SIG-M5 treated with dmso at 0.1 percent for 504 hours (cell line): ENCODE data around the gene ATG9A.
"Not testable (repeated sequence)": the region's sequence is repeated elsewhere in the genome, so short reads cannot be mapped to it uniquely, and the experiment has no call there.

Experiments
- DNase-seq: peaks from one replicate; lab custom pipeline; 2025; ENCODE audit not compliant: unreplicated experiment; lab: John Stamatoyannopoulos, UW

The ATG9A gene

GRCh38 chr2:219207134-219207883 is 22.1 kb downstream of the ATG9A start:
- no peak for DNase-seq

GRCh38 chr2:219206328-219207133 is 22.9 kb downstream of the ATG9A start, which contains the start of gene ZFAND2B:
TSS of gene ZFAND2B (plus strand) at chr2:219206782. CDS start at chr2:219206988, 206 bp downstream.
- peak; percentile 95 for DNase-seq

DNA sequence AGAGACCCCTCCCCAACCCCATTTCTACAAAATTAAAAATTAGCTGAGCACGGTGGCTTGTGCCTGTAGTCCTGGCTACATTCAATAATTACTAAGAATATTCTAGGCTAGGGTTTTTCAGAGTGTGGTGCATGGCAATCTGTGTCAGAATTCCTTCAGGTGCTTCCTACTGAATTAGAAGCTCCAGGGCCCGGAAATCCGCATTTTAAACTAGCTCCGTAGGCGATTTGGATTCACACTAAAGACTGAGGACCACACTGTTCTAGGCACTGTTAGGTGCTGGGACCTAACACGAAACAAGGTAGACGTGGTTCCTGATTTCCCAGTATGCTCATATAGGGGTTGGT is 23.5 kb downstream of the ATG9A start:
- DNase-seq: no peak

DNA sequence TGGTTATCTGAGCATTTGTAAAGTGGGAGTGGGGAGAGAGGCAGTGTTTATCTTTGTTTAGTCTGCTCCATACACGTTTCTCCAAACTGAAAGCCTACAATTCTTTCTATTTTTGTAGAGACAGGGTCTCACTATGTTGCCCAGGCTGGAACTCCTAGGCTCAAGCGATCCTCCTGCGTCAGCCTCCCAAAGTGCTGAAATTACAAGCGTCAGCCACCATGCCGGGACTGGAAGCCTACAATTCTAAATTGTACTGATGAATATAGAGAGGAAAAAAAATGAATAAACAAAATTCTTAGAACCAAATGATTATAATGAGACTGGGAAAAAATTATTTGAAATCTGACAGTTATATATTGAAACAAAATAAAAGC is 24.3 kb downstream of the ATG9A start:
- DNase-seq: no peak

DNA sequence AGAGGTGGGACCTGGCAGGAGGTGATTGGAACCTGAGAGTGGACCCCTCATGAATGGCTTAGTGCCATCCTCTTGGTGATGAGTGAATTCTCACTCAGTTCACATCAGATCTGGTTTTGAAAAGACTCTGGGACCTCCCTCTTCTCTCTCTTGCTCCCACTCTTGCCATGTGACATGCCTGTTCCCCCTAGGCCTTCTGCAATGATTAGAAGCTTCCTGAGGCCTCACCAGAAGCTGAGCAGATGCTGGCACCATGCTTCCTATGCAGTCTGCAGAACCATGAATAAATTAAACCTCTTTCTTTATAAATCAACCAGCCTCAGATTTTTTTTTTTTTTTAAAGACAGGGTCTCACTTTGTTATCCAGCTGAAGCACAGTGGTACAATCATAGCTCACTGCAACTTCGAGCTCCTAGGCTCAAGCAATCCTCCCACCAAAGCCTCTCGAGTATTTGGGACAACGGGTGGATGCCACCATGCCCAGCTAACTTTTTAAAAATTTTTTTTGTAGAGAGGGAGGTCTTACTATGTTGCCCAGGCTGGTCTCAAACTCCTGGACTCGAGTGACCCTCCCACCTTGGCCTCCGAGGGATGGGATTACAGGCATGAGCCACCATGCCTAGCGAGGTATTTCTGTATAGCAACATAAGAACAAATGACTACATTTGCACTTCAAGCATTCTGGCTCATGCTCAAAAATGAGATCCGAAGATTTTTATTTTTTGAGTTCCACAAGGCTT is 24.8 kb downstream of the ATG9A start:
- no peak for DNase-seq

DNA sequence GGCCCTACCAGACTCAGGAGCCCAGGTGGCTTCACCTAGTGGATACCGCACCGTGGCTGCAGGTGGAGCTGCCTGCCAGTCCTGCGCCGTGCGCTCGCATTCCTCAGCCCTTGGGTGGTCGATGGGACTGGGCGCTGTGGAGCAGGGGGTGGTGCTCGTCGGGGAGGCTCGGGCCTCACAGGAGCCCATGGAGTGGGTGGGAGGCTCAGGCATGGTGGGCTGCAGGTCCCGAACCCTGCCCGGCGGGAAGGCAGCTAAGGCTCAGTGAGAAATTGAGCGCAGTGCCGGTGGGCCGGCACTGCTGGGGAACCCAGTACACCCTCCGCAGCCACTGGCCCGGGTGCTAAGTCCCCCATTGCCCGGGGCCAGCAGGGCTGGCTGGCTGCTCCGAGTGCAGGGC is 28.1 kb downstream of the ATG9A start:
- DNase-seq: not testable (repeated sequence)

DNA sequence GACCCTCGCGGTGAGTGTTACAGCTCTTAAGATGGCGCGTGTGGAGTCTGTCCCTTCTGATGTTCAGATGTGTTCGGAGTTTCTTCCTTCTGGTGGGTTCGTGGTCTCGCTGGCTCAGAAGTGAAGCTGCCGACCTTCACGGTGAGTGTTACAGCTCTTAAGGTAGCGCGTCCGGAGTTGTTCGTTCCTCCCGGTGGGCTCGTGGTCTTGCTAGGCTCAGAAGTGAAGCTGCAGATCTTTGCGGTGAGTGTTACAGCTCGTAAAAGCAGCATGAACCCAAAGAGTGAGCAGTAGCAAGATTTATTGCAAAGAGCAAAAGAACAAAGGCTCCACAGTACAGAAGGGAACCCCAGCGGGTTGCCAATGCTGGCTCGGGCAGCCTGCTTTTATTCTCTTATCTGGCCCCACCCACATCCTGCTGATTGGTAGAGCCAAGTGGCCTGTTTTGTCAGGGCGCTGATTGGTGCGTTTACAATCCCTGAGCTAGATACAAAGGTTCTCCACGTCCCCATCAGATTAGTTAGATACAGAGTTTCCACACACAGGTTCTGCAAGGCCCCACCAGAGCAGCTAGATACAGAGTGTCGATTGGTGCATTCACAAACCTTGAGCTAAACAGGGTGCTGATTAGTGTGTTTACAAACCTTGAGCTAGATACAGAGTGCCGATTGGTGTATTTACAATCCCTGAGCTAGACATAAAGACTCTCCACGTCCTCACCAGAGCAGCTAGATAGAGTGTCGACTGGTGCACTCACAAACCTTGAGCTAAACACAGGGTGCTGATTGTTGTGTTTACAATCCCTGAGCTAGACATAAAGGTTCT is 28.7 kb downstream of the ATG9A start:
- DNase-seq: not testable (repeated sequence)

DNA sequence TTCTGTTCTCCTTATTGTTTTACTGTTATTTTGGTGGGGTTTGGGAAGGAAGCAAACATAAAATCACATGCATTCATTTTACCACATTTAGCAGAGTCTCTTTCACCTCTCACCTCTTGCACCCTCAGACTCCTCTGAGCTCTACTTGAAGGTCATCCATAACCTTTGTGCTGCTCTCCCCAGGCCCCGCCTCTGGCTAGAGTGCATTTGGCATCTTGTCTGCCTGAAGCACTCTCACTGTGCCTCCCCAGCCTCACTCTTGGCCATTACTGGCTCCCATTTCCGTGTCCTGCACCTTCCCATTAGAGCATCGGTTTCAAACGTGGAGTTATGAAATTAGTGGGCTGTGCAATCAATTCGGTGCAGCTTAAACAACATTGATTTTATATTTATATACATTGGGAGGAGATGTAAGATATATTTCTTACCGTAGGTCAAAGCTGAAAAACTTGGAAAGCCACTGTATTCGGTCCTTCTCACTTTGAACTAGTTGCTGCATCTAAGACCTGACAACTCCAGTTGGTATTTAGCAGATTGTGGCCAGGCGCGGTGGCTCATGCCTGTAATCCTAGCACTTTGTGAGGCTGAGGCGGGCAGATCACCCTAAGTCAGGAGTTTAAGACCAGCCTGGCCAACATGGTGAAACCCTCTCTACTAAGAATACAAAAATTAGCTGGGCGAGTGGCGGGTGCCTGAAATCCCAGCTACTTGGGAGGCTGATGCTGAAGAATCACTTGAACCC is 29.8 kb downstream of the ATG9A start:
- DNase-seq: no peak

GRCh38 chr2:219198974-219199373 is 30.5 kb downstream of the ATG9A start:
- no peak for DNase-seq

DNA sequence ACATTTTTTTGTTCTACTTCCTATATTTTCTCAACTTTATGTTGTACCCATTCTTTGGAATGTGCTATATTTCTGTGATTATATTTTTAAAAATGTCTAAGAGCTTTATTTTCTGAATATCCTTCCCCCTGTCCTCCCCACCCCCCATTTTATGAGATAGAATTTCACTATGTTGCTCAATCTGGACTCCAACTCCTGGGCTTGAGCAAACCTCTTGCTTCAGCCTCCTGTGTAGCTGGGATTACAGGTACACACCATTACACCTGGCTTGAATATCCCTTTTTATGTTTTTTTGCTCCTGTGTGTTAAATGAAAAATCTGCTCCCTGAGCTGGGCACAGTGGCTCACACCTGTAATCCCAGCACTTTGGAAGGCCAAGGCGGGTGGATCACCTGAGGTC is 32.0 kb downstream of the ATG9A start:
- DNase-seq: no peak

DNA sequence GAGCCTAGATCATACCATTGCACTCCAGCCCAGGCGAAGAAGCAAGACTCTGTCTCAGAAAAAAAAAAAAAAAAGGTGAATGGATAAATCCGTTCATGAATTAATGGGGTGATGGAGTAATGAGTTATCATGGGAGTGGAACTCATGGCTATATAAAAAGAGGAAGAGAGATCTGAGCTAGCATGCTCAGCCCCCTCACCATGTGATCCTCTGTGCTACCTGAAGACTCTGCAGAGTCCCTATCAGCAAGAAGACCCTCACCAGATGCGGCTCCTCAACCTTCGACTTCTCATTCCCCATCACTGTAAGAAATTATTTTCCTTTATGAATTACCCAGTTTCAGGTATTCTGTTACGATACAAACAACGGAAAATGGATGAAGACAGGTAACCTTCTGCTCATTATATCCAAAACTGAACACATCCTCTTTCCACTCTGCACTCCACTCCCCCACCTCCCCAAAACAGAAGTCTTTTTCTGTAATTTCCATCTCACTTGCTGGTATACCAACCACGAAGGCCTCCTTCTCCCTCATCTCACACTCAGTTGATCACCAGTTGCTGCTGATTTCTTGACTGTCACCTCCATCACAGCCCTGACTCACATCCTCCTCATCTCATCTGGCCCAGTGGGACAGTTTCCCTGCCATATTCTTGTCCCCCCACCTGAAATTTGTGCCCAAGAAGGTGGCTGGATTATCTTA is 42.5 kb downstream of the ATG9A start:
- DNase-seq: no peak

DNA sequence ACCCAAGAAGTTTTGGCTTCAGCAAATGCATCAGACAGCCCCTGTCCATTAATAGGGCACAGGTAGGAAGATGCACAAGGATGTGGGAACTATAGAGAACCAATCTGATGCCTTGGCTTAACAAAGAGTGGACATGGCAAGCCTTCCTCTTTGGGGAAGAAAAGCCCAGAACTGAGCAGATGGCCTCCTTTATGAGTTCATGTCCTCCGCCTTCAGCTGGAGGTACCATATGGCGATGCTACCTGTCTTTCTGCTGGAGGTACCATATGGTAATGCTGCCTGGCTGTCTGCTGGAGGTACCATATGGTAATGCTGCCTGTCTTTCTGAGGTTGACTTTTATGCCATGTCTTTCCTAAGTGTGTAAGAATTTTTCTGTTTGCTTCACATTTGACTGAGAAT is 45.3 kb downstream of the ATG9A start:
- no peak for DNase-seq

- DNase-seq: no peak
Measured at GRCh38 chr2:219183151-219183772, 46.2 kb downstream of the ATG9A start.

- DNase-seq: no peak
Measured at GRCh38 chr2:219182331-219183150, 46.9 kb downstream of the ATG9A start.

GRCh38 chr2:219181531-219181930 is 47.9 kb downstream of the ATG9A start:
- no peak for DNase-seq

DNA sequence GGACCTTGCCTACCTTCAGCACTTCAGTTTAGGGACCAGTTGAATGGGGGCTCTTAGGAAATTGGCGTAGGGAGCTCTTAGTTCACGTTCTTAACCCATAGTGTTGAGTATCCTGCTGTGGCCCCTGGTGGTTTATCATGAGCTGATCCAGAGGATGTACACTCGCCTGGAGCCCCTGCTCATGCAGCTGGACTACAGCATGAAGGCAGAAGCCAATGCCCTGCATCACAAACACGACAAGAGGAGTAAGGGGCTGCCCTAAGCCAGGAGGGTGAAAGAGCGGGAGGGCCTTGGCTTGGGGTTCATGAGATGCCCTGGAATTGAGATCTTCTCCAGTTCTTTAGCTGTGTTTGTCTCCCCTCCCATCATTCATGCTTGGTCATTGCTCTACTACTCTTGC is 48.5 kb downstream of the ATG9A start:
- no peak for DNase-seq

DNA sequence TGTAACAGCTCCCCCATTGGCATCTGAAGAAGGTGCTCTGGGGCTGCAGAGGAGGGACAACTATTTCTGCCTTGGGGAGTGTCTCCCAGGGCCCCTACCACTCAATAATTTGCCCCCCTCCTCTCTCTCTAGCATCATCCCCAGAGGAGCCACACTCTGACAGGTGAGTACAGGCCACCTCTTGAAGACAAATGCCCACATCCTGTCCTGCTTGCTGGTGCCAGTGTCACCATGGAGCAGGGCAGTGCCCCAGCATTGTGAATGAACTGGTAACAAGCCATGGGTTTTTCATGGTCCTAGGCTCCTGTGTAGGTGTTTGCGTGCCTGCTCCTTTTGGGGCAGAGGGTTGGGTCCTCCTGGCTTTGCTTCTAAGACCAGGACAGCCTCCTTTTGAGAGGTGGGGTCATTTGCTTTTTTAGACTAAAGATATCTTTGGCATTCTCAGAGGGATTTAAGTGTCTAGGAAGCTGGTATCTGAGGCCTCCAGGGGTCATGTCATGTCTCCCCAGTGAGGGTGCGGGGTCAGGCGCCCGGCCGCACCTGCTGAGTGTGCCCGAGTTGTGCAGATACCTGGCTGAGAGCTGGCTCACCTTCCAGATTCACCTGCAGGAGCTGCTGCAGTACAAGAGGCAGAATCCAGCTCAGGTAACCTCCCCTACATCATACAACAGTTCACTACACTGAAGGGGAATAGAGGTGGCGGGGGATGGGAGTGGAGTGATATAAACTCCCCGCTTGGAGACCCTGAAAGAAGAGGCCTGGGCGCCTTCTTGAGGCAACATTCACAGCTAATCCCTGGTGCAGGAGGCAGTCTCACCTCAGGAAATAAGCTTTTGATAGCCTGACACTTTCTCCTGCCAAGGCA is 49.6 kb downstream of the ATG9A start:
- no peak for DNase-seq
